K562 (cell line): ENCODE data around the gene WNT11. TPM values are rescaled to one million over a fixed set of nuclear protein-coding genes. Genes with fewer than 3 reads are reported as not detected.

Experiments
- IFI16 ChIP-seq: fragments of 250-450 bp; sonication (Bioruptor Pico); IDR thresholded peaks from 2 replicates; pipeline ENCODE4 v2.1.2; 2022; ENCODE audit warnings: mild to moderate bottlenecking, inconsistent platforms
- MYC ChIP-seq, 2 experiments: fragments of 250-450 bp in 1 of 2; sonication (Bioruptor Pico) in 1 of 2; IDR thresholded peaks; 2 replicates each; pipeline versions ENCODE4 v1.5.1 to v1.6.1; 2012 to 2021; ENCODE audit warnings: low read depth in 2 of 2, borderline replicate concordance in 1 of 2, improper control_type of control experiment in 1 of 2, low read length in 1 of 2, mild to moderate bottlenecking in 1 of 2, moderate library complexity in 1 of 2
- PTBP1 ChIP-seq: fragments of 200-400 bp; formaldehyde crosslinking; IDR thresholded peaks from 2 replicates; pipeline ENCODE4 v1.6.1; 2017; ENCODE audit warnings: low read depth, low read length
- SIRT6 ChIP-seq: IDR thresholded peaks from one replicate; pipeline ENCODE4 v1.6.1; 2012; ENCODE audit warnings: low read depth, mild to moderate bottlenecking, control low read depth, inconsistent platforms, low read length, moderate library complexity
- SMARCC2 ChIP-seq: fragments of 450-650 bp; IDR thresholded peaks from 2 replicates; pipeline ENCODE4 v1.6.1; 2017; ENCODE audit warnings: antibody characterized with exemption, moderate library complexity, mild to moderate bottlenecking, low read depth
- TCFL5 ChIP-seq: fragments of 250-450 bp; sonication (Bioruptor Pico); conservative IDR thresholded peaks from 2 replicates; pipeline ENCODE4 v1.6.1; 2021; ENCODE audit warnings: mild to moderate bottlenecking, moderate library complexity, matching md5 sums
- ZNF384 ChIP-seq: IDR thresholded peaks from 2 replicates; pipeline ENCODE4 v1.6.1; 2012; ENCODE audit warnings: low read depth, low read length, improper control_type of control experiment
- ZNF444 ChIP-seq: fragments of 250-450 bp; sonication (Bioruptor Pico); IDR thresholded peaks from 2 replicates; pipeline ENCODE4 v1.4.0; 2020; ENCODE audit warnings: mild to moderate bottlenecking, moderate library complexity
- ZNF589 ChIP-seq: fragments of 200-800 bp; sonication (Bioruptor generic); IDR thresholded peaks from 2 replicates; pipeline ENCODE4 v1.6.1; 2016; ENCODE audit warnings: low read depth, missing genetic modification characterization, missing compliant biosample characterization
- ZNF699 ChIP-seq: fragments of 250-450 bp; sonication (Bioruptor Pico); IDR thresholded peaks from 2 replicates; pipeline ENCODE4 v1.8.0; 2021; ENCODE audit warnings: mild to moderate bottlenecking, moderate library complexity; ENCODE audit not compliant: insufficient replicate concordance
- polyA plus RNA-seq, 8 experiments: library from polyadenylated mRNA; depleted of rRNA in 4 of 8; stranded (reverse) in 5 of 8; unstranded in 3 of 8; fragments of >200 nt; fragmentation: Nextera tagmentation in 2 of 8; fragmentation: Illumina TruSeq in 1 of 8; extraction: Ambion mirVana in 2 of 8; extraction: Trizol in 1 of 8; gene quantifications; 2 replicates each; pipeline versions ENCODE4 v1.2.1 to v1.2.3, GENCODE V29; 2011 to 2014; ENCODE audit warnings: inconsistent platforms in 1 of 8, missing spikeins in 1 of 8
- total RNA-seq, 7 experiments: library from RNA; depleted of rRNA in 6 of 7; stranded (reverse); fragments of >200 nt in 6 of 7; fragmentation: Illumina TruSeq in 2 of 7; extraction: Trizol in 2 of 7; gene quantifications; 2 replicates each; pipeline versions ENCODE4 v1.2.1 to v1.2.3, GENCODE V29; 2011 to 2021; ENCODE audit warnings: low replicate concordance in 1 of 7
- TF ChIP-seq, protein P1 (sequence below): fragments of 250-450 bp; sonication (Bioruptor Pico); IDR thresholded peaks from 2 replicates; pipeline ENCODE4 v1.5.0; 2021
- TF ChIP-seq, protein P2 (sequence below): fragments of 250-450 bp; sonication (Bioruptor Pico); IDR thresholded peaks from 2 replicates; pipeline ENCODE4 v1.8.0; 2022; ENCODE audit warnings: inconsistent platforms, mild to moderate bottlenecking, moderate library complexity, borderline replicate concordance
- TF ChIP-seq, protein P3 (sequence below): fragments of 450-650 bp; IDR thresholded peaks from 2 replicates; pipeline ENCODE4 v1.6.1; 2018; ENCODE audit warnings: mild to moderate bottlenecking, low read depth; ENCODE audit not compliant: partially characterized antibody
- TF ChIP-seq, protein P4 (sequence below): fragments of 450-650 bp; IDR thresholded peaks from 2 replicates; pipeline ENCODE4 v1.6.1; 2016; ENCODE audit warnings: low read depth

WNT11 gene
- total and polyA plus RNA-seq, 9 of the 15 experiments (the other 6 are each of a cell fraction or from before 2014, with no cell fraction given) = 0.03 to 0.20 (median 0.09) TPM; not detected in 4

DNA sequence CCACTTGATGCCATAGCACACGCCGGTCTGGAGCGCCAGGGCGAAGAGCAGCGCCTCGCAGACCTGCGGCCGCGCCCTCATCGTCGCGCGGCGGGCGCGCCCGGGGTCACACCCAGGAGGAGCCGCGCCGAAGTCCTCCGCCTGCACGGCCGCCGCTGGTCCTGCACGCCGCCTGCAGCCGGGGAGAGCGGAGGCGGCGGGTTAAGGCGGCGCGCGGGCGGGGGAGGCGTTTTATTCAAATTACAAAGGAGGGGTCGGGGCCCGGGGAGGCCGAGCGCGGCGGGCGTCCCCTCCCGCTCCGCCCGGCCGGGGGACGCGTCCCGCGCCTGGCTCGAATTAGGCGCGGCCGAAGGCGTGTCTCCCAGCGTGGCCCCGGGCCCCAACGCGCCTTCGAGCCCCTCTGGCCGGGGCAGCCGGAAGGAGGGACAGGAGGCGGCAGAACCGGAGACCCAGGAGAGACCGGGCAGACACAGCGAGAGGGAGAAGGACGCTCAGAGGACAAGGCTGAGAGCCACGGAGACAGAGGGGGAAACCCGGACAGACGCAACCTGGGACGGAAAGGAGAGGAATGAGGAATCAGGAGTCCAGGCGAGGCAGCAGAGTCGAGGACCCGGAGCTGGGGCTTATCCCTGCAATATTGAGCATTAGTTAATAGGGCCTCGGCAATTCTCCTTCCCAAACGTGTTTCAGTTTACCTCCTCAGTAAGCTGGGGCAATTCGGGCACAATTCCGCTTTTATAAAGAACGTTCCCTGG lies at the start of gene WNT11 (continued):
- TF ChIP-seq SMARCC2 (no peak), ZNF444 (no peak), ZNF589 (CRISPR knock-in tag) (no peak), PTBP1 (no peak), SIRT6 (no peak), ZNF699 (CRISPR knock-in tag) (no peak), IFI16 (CRISPR knock-in tag) (no peak), MYC (IDR thresholded peaks at IDR 0.05; ENCODE audit: low read depth, low read length) (0 out of 2 replicates have a peak, but pooled peaks have one; percentile 32), MYC (CRISPR knock-in tag; IDR thresholded peaks at IDR 0.05; ENCODE audit: borderline replicate concordance, low read depth) (no peak), TCFL5 (CRISPR knock-in tag) (no peak), ZNF384 (no peak)
- TF ChIP-seq, protein P1, sequence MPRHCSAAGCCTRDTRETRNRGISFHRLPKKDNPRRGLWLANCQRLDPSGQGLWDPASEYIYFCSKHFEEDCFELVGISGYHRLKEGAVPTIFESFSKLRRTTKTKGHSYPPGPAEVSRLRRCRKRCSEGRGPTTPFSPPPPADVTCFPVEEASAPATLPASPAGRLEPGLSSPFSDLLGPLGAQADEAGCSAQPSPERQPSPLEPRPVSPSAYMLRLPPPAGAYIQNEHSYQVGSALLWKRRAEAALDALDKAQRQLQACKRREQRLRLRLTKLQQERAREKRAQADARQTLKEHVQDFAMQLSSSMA (CRISPR knock-in tag) = no peak
- TF ChIP-seq, protein P2, sequence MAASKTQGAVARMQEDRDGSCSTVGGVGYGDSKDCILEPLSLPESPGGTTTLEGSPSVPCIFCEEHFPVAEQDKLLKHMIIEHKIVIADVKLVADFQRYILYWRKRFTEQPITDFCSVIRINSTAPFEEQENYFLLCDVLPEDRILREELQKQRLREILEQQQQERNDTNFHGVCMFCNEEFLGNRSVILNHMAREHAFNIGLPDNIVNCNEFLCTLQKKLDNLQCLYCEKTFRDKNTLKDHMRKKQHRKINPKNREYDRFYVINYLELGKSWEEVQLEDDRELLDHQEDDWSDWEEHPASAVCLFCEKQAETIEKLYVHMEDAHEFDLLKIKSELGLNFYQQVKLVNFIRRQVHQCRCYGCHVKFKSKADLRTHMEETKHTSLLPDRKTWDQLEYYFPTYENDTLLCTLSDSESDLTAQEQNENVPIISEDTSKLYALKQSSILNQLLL (CRISPR knock-in tag) = no peak
- TF ChIP-seq, protein P3, sequence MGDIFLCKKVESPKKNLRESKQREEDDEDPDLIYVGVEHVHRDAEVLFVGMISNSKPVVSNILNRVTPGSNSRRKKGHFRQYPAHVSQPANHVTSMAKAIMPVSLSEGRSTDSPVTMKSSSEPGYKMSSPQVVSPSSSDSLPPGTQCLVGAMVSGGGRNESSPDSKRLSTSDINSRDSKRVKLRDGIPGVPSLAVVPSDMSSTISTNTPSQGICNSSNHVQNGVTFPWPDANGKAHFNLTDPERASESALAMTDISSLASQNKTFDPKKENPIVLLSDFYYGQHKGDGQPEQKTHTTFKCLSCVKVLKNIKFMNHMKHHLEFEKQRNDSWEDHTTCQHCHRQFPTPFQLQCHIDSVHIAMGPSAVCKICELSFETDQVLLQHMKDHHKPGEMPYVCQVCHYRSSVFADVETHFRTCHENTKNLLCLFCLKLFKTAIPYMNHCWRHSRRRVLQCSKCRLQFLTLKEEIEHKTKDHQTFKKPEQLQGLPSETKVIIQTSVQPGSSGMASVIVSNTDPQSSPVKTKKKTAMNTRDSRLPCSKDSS = no peak
- TF ChIP-seq, protein P4, sequence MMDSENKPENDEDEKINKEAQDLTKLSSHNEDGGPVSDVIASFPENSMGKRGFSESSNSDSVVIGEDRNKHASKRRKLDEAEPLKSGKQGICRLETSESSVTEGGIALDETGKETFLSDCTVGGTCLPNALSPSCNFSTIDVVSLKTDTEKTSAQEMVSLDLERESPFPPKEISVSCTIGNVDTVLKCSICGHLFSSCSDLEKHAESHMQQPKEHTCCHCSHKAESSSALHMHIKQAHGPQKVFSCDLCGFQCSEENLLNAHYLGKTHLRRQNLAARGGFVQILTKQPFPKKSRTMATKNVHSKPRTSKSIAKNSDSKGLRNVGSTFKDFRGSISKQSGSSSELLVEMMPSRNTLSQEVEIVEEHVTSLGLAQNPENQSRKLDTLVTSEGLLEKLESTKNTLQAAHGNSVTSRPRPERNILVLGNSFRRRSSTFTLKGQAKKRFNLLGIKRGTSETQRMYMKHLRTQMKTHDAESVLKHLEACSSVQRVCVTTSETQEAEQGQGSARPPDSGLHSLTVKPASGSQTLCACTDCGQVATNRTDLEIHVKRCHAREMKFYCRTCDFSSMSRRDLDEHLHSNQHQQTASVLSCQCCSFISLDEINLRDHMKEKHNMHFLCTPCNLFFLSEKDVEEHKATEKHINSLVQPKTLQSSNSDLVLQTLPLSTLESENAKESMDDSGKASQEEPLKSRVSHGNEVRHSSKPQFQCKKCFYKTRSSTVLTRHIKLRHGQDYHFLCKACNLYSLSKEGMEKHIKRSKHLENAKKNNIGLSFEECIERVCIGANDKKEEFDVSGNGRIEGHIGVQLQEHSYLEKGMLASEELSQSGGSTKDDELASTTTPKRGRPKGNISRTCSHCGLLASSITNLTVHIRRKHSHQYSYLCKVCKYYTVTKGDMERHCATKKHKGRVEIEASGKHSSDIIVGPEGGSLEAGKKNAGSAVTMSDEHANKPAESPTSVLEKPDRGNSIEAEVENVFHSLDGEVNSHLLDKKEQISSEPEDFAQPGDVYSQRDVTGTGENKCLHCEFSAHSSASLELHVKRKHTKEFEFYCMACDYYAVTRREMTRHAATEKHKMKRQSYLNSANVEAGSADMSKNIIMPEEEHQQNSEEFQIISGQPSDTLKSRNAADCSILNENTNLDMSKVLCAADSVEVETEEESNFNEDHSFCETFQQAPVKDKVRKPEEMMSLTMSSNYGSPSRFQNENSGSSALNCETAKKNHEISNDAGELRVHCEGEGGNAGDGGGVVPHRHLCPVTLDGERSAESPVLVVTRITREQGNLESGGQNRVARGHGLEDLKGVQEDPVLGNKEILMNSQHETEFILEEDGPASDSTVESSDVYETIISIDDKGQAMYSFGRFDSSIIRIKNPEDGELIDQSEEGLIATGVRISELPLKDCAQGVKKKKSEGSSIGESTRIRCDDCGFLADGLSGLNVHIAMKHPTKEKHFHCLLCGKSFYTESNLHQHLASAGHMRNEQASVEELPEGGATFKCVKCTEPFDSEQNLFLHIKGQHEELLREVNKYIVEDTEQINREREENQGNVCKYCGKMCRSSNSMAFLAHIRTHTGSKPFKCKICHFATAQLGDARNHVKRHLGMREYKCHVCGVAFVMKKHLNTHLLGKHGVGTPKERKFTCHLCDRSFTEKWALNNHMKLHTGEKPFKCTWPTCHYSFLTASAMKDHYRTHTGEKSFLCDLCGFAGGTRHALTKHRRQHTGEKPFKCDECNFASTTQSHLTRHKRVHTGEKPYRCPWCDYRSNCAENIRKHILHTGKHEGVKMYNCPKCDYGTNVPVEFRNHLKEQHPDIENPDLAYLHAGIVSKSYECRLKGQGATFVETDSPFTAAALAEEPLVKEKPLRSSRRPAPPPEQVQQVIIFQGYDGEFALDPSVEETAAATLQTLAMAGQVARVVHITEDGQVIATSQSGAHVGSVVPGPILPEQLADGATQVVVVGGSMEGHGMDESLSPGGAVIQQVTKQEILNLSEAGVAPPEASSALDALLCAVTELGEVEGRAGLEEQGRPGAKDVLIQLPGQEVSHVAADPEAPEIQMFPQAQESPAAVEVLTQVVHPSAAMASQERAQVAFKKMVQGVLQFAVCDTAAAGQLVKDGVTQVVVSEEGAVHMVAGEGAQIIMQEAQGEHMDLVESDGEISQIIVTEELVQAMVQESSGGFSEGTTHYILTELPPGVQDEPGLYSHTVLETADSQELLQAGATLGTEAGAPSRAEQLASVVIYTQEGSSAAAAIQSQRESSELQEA = no peak
